Activated CD8-positive, alpha-beta memory T cell treated with anti-CD3 and anti-CD28 coated beads, Interleukin-2, amount 50 U/mL, for 24 hours (primary cell): ENCODE measurements around the gene KCNAB2.

Experiments
- DNase-seq: peaks from one replicate; pipeline ENCODE4 v3.0.0-alpha.2; 2020; ENCODE audit errors: extremely low read depth

KCNAB2 gene

DNA sequence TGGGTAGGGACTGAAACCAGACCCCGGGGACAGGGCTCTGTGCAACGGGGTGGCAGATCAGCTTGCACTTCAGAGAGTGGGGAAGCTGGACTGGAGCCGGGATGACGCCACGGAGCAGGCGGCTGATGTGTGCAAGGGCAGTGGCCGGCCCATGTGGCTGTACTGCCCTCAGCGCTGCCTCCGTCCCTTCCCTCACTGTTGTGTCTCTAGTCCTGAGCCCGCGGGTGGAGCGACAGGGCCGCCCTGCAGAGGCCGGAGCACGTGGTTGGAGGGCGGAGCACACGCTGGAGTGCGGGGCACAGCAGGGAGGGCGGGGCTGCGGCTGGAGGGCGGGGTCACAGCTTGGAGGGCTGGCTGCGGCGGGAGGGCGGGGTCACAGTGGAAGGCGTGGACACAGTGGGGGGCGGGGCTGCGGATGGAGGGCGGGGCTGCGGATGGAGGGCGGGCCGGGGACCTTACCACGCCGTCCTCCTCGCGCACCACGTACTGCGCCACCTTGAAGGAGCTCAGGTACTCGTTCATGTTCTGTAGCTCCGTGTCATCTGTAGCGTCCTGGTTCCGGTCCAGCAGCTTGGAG, 82.0 kb downstream of the KCNAB2 start:
- DNase-seq, result peak; percentile 39

DNA sequence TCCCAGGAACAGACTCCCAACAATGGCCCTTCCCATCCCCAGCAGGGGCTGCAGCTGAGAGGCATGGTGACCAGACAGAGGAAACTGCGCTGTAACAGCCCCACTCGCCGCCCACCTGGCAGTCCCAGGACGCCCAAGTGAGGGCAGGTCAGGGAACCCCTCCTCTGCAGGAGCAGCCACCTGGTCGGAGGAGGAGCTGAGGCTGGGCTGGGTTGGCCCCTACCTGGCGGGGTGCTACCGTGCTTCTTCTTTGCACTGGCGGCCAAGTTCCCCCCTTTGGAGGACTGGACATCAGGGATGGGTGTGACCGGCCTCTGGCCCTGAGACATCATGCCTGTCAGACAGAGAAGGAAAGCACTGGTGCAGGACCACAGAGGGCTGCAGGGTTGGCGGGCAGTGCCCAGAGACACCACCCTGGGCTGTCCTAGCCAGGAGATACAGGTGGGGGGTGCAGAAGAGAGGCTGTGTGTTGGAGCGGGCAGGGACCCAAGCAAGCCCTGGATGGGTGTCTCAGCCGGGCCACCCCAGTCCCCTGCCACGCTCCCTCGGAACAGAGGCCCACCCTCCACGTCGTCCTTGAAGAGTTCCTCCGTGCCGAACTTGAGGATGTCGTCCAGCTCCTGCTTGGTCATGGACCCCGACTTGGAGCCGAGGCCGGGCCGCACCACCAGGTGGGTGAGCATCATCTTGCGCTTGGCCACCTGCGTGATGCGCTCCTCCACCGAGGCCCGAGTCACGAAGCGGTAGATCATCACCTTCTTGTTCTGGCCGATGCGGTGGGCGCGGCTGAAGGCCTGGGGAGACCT, 82.8 kb downstream of the KCNAB2 start:
- no peak for DNase-seq

GRCh38 chr1:6129313-6129712, 83.6 kb downstream of the KCNAB2 start:
- DNase-seq, result no peak

DNA sequence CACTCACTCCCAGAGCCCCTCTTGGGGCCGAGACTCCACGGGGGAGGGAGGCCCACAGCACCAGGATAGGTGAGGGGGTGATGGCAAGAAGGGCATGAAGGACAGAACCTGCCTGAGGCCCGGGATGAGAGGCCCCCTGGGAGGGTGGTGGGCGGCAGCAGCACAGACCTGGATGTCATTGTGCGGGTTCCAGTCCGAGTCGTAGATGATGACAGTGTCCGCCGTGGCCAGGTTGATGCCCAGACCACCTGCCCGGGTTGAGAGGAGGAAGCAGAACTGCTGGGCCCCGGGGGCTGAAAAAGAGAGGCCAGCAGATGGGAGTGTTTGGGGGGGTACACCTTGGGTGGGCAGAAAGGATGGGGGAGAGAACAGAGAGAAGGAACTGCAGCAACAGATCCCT, 84.3 kb downstream of the KCNAB2 start:
- DNase-seq, result no peak

DNA sequence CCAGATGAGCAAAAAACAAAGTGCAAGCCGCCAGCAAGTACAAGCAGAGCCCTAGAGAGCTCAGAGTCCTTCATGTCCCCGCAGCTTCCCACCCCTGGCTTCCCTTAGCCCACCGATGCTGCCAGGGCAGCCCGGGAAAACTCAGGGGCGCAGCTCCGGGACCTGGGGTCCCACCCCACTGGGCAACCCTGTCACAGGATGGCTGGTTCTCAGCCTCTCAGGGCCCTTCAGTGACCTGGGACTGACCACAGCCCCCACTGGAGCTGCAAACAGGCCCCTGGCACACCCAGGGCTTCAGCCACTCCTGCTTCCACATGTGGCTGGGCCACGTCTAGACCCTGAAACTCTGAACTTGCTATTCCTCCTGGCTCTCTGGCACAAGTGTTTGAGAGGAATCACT, 84.9 kb downstream of the KCNAB2 start:
- DNase-seq, result no peak

DNA sequence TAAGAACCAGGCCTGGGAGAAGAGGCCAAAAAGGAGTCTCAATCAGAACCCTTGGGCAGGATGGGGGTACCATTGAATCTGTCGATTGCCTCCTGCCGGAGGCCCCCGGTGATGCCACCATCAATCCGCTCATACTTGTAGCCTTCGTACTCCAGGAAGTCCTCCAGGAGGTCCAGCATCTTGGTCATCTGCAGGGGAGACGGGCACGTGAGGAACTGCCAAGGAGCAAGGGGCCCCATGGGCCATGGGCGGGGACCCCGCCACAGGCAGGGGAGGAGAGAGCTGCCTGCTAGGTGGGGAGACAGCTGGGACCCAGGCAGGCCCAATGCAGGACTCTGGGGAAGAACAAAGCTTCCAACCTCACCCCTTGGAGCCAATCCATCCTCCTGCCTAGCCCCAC, 85.9 kb downstream of the KCNAB2 start:
- no peak for DNase-seq

GRCh38 chr1:6133146-6133895, 87.6 kb downstream of the KCNAB2 start:
- no peak for DNase-seq

- no peak for DNase-seq
These were observed 88.5 kb downstream of the KCNAB2 start for GRCh38 chr1:6134206-6134605.

GRCh38 chr1:6134741-6135510, 89.2 kb downstream of the KCNAB2 start:
- no peak for DNase-seq

GRCh38 chr1:6136516-6137220, 91.0 kb downstream of the KCNAB2 start:
- DNase-seq, result no peak

DNA sequence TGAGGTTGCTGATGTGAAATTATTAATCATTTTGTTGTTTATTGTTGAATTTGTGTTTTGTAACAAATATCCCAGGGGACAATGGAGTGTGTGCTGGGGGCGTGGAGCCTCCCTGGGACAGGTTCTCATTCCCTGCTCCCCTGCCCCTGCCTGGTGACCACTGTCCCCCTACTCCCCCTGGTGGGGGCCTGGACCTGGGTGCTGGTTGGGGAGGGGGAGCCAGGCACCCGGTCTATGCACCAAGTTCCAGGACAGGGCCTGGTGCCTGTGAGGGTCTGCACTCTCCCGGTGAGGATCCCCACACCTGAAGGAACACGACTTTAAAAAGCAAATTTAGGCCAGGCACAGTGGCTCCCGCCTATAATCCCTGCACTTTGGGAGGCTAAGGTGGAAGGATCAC, 92.1 kb downstream of the KCNAB2 start:
- DNase-seq, result no peak

DNA sequence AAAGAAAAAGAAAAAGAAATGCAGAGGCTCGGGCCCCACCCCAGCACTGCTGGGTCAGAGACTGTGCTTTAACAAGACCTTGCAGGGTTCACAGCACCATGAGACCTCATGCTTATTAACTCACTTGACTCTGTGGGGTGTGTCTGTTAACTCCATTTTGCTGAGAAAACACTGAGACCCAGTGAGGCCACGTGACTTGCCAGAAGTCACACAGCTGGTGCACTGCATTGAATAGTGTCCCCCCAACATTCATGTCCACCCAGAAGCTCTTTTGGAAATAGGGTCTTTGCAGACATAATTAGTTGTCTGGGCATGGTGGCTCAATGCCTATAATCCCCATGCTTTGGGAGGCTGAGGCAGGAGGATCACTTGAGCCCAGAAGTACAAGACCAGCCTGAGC, 94.7 kb downstream of the KCNAB2 start:
- DNase-seq, result no peak

GRCh38 chr1:6141592-6141991, 95.9 kb downstream of the KCNAB2 start:
- no peak for DNase-seq

GRCh38 chr1:6142036-6142621, 96.4 kb downstream of the KCNAB2 start:
- DNase-seq, result no peak

DNA sequence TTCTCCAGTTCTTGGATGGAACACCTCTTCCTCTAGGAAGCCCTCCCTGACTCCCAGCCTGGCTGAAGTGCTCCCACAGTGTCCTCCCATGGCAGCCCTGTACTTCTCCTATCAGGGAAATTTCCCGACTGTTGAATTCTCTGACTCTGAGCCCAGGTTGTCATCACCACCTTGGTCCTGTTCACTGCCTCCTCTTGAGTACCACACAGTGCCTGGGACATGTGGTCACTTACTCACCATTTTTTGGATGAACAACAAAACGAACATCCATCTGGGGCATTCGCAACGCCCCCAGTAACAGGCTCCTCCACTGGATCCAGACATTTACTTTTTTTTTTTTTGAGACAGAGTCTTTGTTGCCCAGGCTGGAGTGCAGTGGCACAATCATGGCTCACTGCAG, 97.0 kb downstream of the KCNAB2 start:
- no peak for DNase-seq

DNA sequence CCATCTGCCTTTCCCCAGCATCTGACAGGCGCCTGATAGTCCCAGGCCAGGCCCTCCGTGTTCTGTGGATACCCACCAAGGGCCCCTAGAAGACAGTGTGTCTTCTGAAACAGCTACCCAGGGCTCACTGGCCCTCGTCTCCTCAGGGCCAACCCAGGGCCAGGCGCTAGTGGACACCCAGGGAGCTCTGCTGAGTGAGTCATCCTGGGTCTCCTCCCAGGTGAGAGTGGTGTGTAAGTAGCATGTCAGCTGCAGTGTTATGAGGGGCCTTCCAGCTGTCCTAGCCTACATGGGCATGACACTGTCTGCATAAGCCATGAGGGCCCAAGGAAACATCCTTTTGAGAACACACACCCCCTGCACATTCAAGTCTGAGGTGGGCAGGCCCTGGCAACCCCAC, 97.7 kb downstream of the KCNAB2 start:
- DNase-seq, result no peak

- DNase-seq, result no peak
These were observed 98.5 kb downstream of the KCNAB2 start for GRCh38 chr1:6144175-6144574.

- no peak for DNase-seq
These were observed 99.1 kb downstream of the KCNAB2 start for GRCh38 chr1:6144647-6145395.

DNA sequence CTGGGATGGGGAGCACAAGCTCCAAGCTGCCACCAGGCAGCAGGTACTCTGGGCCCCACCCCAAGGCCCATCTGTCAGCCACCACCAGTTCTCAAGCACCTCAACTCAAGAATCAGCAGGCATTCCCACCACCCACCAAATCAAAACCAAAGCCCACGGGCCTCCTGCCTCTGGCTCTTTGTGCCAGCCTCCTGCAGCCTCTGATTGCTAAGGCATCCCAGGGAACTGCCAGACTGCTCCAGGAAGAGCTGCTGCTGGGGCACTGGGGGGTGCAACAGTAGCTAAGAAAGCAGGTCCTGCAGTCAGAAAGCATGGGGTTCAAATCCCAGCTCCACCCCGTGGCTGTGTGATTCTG, 99.7 kb downstream of the KCNAB2 start:
- no peak for DNase-seq

GRCh38 chr1:6145864-6146410, 100.2 kb downstream of the KCNAB2 start:
- DNase-seq, result no peak
